GM12891 (cell line): Measurements from ENCODE around the gene LCT.

Source experiments
- POLR2A ChIP-seq: IDR thresholded peaks from 2 replicates; pipeline ENCODE4 v1.6.1; 2011; ENCODE audit warnings: low read depth, low read length, control low read depth
- POLR2AphosphoS5 ChIP-seq: IDR thresholded peaks from 2 replicates; pipeline ENCODE4 v1.6.1; 2011; ENCODE audit warnings: low read depth, low read length, control low read depth
- SPI1 ChIP-seq: IDR thresholded peaks from 2 replicates; pipeline ENCODE4 v1.6.1; 2011; ENCODE audit warnings: low read depth, low read length, control low read depth

DNA sequence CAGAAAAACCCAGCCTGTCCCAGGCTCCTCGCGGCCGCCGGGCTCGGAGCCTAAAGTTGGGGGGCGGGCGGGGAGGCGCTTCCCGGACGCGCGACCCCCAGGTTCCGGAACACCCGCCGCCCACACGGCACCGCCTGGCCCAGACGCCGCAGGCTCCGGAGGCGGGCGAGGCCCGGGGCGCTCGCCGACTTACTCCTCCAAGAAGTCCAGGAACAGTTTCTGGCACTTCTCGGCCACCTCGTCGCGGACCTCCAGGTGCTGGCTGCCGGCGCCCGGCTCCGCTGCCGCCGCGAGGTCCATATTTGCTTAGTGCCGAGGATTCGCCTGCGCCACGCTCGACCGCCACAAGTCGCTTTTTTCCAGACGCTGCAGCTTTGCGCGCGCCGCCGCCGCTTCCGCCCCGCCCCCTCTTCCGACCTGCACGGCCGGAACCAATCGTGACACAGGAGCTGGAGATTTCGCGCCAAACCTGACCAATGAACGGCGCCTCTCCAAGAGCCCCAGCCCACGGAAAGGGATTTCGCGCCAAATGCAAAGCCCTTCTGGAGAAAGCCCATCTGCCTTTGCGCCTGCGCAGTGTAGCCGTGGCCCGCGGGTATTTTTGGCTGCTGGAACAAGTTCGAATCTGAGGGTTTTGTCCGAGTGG, 39.2 kb upstream of the LCT start, which contains the start of gene MCM6:
- no peak for TF ChIP-seq POLR2AphosphoS5
- TF ChIP-seq POLR2A: no peak
- no peak for TF ChIP-seq SPI1
